GM13976 (cell line): ENCODE results near the gene GIMAP7.

Source experiments
- DNase-seq: peaks from one replicate; pipeline ENCODE4 v3.0.0; 2012; ENCODE audit warnings: low spot score
- in situ Hi-C: fragments of 300-500 bp; cut with MboI; formaldehyde crosslinking; loops from one replicate; pipeline ENCODE4 v1.12.0; 2022; ENCODE audit warnings: low sequenced_read_pairs, mixed read lengths, inconsistent platforms; ENCODE audit not compliant: unreplicated experiment
- TF ChIP-seq, protein P1 (sequence below): IDR thresholded peaks from 2 replicates; pipeline ENCODE4 v1.5.1; 2012; ENCODE audit warnings: borderline replicate concordance, mild to moderate bottlenecking; ENCODE audit not compliant: insufficient read depth; ENCODE audit errors: extremely low read depth, missing control alignments, control extremely low read depth

Gene GIMAP7

DNA sequence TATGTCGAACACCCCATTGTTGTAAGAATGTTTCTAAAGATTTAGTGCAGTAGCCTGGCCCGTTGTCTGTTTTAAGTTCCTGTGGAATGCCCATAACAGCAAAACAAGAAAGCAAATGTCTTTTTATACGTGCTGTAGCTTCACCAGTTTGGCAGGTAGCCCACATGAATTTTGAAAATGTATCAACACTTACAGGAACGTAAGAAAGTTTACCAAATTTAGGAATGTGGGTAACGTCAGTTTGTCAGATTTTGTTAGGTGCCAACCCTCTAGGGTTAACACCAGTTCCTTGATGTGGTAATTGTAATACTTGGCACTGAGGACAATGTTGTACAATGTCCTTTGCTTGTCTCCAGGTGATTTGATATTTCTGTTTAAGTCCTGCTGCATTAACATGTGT lies 49.3 kb downstream of the GIMAP7 start:
- TF ChIP-seq, protein P1, sequence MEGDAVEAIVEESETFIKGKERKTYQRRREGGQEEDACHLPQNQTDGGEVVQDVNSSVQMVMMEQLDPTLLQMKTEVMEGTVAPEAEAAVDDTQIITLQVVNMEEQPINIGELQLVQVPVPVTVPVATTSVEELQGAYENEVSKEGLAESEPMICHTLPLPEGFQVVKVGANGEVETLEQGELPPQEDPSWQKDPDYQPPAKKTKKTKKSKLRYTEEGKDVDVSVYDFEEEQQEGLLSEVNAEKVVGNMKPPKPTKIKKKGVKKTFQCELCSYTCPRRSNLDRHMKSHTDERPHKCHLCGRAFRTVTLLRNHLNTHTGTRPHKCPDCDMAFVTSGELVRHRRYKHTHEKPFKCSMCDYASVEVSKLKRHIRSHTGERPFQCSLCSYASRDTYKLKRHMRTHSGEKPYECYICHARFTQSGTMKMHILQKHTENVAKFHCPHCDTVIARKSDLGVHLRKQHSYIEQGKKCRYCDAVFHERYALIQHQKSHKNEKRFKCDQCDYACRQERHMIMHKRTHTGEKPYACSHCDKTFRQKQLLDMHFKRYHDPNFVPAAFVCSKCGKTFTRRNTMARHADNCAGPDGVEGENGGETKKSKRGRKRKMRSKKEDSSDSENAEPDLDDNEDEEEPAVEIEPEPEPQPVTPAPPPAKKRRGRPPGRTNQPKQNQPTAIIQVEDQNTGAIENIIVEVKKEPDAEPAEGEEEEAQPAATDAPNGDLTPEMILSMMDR: no peak
- in situ Hi-C loops: no loop called here

DNA sequence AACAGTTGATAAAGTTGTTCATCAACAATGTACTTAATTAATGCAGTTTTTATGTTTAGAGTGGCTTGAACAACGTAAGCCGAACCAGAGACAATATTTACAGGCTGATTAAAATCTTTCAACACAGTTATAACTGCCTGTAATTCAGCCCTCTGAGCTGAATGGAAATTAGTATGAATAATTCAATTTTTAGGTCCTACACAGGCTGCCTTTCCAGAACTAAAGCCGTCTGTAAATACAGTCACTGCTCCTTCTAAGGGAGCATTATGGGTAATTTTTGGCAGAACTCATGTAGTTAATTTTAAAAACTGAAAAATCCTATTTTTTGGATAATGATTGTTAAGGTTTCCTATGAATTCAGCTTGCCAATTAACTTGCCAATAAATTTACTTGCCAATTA lies 49.9 kb downstream of the GIMAP7 start:
- in situ Hi-C loops: no loop called here
- no peak for DNase-seq
- TF ChIP-seq, protein P1: no peak

More for the DNA sequence above, 49.3 kb downstream of the GIMAP7 start:
- DNase-seq: no peak

DNA sequence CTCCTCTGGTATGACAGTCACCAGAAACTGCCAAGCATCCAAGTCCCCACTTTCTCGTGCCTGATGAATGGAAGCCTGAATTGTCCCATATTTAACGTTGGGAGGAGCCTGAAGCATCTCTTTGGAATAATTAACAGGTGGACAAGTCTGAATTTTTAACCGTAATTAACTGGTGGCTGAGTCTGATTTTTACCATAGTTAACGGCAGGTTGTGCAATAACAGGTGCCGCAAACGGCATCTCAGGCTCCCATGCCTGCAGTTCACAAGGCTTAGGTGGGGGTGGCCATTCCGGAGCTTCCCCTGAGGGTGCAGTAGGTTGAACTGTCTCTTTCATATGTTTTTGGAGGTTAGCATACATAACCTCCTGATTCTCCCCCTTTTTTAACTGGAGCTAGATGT lies 50.6 kb downstream of the GIMAP7 start:
- no peak for DNase-seq
- in situ Hi-C loops: no loop called here

DNA sequence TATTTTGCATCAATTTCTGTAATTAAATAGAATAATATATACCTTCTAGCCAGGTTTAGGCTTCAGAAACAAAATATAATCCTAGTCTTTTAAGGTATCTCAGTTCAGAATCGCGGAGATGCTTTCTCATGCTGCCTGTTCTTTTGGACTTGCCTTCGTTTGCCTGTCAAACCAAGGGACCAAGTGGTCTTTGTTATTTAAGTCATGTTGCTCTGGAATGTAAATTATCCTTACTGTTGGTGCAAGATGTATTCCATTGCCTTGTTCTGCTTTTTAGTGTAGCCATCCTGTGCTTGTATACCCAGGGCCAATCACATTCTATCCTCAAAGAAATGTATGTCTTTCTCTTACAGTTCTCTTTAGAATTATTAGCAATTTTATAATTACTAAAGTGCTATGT lies 51.5 kb downstream of the GIMAP7 start:
- no peak for DNase-seq
- in situ Hi-C loops: no loop called here
- TF ChIP-seq, protein P1: no peak

More for the DNA sequence above, 50.6 kb downstream of the GIMAP7 start:
- TF ChIP-seq, protein P1: no peak

DNA sequence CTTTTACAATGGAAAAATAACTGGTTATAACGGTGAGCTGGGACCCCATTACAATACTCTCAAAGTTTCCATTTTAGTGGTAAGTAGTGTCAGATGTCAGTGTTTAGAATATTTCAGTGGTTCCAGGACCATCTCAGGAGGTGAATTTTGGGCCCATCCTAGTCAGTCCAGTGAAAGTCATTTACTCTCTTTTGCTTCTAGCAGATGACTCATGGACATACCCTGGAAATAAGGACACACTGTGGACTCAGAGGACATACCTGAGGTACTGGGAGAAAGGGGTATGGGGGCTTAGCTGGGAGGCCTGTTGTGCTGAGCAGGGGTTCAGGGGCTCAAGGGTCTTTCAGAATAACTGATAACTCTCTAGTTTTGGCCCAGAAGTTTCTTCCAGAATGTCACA lies 51.9 kb downstream of the GIMAP7 start:
- DNase-seq: no peak
- in situ Hi-C loops: no loop called here
- TF ChIP-seq, protein P1: no peak

DNA sequence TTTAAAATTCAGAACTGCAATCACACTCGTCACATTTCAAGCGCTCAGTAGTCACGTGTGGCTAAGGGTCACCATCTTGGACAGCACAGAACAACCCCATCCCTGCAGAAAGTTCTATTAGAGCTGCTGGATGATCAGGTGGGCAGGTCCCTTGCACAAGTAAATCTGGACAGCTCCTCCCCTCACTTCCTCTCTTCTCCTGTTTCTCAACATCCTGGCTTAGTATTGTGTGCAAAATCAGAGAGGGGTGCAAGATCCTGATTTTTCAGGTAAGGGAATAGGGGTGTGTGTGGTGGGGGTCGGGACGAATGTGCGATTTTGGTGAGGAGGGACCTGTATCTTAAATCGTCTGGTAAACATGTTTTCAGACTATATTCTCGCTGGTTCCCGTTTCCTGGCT lies 52.5 kb downstream of the GIMAP7 start, which contains the start of gene GIMAP4:
GIMAP4 (plus strand) TSS at position 222 of the 400 bp plus-strand sequence. CDS start 2,512 bp downstream, outside the sequence.
- DNase-seq: no peak
- TF ChIP-seq, protein P1: no peak
- in situ Hi-C loops: no loop called here
